ENCODE data around the gene CASZ1. TPM values are rescaled to one million over a fixed set of nuclear protein-coding genes. Genes with fewer than 3 reads are reported as not detected.
A peak's percentile ranks its signal among the peaks of the same experiment; 100 is the strongest.

Gene CASZ1
- total RNA-seq, 1 donor from 2014 or later: 1.6 TPM

DNA sequence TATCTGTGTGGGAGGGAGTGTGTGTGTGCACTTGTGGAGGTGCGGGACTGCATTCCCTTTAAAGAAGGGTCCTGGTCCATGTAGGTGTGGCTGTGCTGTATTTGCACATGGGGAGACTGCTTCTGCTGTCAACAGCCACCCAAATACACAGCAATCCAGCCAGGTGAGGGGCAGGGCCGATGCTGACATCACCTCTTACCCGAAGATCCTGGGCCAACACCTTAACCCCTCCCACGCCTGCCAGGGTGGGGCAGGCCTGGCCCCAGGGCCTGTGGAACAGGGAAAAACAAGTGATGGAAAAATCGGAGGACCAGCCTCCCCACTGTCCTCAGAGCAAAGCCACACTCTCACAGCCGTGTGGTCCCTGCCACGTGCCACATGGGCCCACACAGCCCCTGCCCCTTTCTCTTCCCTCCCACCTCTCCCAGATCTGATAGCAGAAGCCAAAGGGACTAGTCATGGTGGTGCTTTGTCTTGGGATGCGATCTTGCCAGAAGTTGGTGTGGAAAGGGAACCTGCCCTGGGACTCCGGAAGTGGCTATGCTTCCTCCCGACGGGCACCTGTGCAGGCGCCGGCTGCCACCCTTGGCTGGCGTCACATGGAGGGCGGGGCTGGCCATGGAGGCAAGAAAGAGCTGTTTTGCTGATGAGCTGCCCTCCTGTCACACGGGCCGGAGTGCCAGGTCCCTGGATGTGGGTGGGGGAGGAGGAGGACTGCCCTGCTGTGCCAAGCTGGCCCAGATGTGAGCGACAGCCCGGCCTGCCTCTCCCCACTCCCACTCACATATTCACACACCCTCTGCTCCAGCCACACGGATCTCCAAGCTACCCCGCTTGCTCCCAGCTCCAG lies 7.8 kb upstream of the CASZ1 start:
- DNase-seq (ENCODE audit: low spot score in 2 of 2) (no peak), FAIRE-seq (no peak)

DNA sequence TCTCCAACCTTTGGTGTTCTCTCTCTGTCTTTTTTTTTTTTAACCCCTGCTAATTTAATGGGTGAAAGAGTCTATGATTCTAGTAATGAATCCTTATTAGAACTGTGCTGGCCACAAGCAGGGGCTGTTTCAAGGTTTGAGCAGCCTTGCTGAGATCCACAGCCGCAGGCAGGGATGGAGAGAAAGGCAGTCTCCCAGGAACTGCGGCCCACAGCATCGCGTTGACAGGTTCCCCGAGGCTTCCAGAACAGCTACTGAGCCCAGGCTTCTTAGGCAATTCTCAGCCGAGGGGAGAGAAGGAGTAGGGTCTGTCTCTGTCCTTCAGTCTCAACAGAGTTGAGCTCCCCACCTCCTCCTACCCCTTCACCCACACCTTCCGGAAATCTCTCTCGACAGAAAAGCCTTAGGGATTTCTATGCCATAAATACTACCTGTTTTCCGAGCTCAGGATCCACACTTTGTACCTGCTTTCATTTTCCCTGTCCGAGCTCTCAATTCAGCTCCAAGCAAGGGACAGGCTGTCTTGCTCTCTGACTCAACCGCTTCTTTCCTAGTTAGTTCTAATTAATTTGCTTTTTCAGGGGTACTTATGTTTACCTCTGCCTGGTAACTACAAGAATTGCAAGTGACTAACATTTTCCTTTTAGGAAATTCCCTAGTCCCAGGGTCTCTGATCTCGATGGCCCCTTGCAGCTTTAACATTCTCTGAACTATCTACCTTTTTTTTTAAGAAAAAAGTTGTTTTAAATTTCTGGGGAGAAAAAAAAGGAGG lies 6.7 kb upstream of the CASZ1 start:
- DNase-seq (ENCODE audit: low spot score in 2 of 2) (no peak), FAIRE-seq (no peak)

DNA sequence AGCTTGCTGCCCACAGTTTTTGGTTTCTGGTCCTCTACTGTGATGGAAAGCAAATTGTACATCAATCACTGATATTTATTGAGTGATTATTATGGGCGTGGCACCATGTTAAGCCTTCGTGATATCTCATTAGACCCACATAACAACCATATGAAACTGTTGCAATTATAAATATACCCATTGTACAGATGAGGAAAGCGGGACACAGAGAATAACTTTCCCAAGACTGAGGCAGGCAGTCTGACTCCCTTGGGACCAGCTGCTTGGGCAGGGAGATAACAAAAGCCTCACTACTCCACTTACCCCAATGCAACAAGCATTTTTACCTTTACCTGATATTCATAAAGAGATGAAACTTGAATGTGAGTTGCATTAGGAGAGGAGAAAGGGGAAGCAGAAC lies 4.3 kb upstream of the CASZ1 start:
- FAIRE-seq: no peak
- DNase-seq (ENCODE audit: low spot score in 2 of 2): no peak

DNA sequence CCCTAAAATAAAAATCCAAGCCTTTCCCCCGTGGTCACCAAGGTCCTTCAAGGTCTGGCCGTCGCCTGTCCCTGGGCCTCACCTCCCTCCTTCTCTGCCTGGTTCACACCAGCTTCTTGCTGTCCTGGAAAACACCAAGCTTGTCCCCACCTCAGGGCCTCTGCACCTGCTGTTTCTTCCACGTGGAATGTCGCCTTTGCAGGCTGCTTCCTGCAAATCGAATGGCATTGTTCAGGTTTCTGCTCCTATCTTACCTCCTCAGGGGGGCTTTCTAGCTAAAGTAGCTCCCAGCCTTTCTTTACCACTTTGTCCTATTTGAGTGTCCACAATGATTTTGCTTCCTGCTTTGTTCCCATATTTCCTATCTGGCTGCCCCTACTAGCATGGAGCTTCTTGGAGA lies 3.3 kb upstream of the CASZ1 start:
- no peak for FAIRE-seq
- DNase-seq (ENCODE audit: low spot score in 2 of 2): no peak

DNA sequence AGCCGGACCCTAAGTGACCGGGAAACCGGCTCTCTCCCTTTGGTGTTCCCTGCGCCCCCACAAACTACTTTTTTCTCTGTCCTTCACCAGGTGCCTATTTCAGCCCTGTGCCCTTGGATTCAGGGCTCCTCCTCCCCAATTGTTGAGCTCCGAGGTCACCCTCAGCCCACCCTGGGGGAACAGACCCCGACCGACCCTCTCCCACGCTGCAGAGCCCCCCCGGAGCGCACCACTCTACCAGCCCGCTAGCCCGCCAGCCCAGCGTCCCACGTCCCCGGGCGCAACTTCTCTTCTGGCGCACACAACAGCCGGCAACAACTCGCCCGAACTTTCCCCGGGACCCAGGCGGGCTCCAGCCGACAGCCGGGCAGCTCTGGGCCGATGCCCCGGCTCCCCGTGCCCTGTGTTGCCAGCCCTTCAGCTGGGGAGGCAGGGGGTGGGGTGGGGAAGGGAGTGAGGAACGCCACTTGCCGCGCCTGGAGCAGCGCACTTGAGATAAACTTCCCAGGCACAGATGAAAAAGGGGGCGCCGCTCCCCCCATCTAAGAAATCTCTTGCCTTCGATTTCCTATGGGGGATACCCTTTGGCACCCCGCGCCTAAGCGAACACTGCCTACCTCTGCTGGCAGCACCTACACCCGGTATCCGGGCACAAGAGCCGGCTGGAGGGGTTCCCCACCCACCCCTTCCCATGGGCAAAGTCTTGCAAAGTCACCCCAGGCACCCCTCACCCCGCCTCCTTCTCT lies 997 bp downstream of the CASZ1 start:
- DNase-seq (ENCODE audit: low spot score in 2 of 2): no peak

DNA sequence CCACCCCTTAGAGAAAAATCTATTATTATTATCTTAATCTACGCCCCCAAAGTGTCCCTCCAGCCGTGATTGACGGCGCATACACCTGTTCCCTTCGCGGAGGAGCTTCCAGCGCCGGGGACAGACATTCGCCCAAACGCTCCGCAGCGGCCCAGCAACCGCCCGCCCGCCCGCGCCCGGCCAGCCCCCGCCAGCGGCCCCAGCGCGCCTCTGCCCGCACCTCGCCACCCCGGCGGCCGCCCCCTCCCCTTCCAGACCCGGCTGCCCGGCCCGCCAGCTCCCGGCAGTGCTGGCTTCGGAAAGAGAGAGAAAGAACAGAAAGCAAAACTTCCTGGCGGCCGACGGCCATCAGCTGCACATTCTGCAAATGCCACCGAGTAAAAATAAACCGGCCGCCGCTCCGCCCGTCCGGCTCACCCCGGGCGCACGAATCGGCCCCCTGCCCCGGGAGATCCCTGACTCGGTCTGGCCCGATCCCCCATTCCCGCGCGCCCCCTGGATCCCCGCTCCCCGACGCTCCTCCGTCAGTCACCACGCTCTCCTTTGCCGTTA lies 1.6 kb downstream of the CASZ1 start:
- FAIRE-seq: no peak
- DNase-seq (ENCODE audit: low spot score in 2 of 2): no peak

More for the DNA sequence above, 997 bp downstream of the CASZ1 start:
- FAIRE-seq: no peak

DNA sequence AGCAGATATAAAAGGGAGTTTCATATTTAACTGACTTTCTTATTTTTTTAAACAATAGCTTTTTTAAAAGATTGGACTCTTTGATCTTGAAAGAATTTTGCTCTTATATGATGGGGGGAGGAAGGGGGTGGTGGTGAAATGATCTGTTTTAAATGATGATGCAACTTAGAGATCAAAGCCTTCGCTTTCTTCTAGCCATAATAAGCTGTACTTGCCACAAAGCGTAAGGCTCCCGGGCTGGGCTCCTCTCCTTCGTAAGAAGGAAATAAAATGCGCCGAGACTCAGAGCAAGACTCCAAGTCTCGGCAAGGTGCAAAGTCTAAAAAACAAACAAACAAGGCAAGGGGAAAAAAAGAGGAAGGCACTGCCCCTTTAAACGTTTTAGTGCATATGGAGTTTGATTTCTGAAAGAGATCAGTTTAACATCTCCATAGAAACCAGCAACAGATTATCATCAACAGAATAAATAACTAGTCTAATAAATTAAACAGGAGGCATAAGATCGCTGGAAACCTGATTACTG lies 3.3 kb downstream of the CASZ1 start:
- FAIRE-seq (no peak), DNase-seq (ENCODE audit: low spot score in 2 of 2) (no peak)

DNA sequence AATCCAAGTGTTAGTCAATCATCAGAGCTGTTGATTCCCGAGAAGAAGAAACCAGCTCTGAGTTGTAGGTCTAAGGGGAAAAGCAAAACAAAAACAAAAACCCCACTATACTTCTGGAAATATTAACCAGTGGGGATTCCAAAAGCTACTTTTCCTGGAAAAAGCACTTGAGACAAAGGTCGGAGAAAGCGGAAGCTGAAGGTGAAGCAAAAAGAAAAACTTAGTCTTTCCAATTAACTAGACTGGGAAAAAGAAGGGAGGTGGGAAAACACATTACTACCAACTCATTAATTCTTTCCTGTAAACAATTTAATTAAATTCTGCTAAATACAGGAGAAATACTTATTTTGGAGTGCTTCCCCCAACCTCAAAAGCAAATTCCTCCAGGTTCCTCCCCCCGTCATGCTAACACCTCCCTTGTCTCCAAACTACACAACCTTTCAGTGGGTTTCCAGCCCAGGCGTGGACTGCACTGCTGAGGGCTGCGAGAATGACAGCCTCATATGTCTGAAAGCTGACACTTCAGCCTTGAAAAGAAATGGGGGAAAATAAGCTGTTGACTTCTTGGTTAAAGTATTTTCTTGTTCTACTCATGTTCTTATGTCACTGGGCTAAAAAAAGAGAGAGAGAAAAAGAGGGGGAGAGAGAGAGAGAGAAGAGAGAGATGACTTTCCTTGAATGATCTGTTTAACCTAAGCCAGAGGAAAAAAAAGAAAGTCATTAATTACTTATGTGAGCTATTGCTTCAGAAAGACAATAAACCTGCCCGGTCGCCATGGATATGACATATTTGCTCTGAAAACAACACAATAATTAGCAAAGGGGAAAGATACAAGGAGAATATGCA lies 5.1 kb downstream of the CASZ1 start:
- DNase-seq (ENCODE audit: low spot score in 2 of 2): no peak
- FAIRE-seq: no peak

DNA sequence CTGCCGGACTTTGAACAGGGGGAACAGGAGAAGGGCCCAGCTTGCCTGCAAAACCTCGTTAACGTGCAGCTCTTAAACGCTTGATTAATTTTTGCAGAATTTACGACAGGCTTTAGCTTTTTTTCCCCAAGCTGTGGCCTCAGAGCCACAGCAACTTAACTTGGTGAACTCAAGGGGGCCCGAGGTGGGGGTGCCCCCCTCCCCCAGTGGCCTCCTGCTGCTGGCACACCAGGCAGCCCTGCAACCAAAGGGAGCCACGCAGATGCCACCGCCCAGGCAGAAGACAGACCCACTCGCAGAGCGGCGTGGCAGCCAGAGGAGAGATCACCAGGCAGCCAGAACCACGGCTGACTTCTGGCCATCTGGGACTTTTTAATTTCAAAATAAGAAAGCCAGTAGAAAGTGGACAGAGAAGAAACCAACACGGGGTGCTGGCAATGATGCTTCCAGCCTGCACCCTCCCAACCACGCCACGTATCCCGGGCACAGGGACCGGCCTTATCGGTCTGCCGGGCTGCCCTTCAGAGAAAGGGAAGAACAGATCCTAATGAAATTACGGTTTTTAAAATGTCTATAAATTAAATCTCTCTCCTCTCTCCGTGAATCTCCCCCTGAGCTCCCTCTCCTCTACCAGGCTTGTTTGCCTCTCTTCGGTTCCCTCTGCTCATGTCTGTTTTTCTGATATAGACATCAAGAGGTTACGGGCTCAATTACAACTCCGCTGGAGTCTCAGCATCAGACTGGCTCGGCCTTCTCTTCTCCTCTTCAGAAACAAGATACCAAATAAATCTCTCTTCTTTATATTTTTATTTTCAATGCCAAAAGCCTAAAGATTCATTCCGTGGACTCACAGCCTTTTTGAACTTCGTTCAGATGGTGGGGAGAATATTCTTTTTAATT lies 6.4 kb downstream of the CASZ1 start:
- DNase-seq (ENCODE audit: low spot score in 2 of 2): no peak
- FAIRE-seq: no peak

DNA sequence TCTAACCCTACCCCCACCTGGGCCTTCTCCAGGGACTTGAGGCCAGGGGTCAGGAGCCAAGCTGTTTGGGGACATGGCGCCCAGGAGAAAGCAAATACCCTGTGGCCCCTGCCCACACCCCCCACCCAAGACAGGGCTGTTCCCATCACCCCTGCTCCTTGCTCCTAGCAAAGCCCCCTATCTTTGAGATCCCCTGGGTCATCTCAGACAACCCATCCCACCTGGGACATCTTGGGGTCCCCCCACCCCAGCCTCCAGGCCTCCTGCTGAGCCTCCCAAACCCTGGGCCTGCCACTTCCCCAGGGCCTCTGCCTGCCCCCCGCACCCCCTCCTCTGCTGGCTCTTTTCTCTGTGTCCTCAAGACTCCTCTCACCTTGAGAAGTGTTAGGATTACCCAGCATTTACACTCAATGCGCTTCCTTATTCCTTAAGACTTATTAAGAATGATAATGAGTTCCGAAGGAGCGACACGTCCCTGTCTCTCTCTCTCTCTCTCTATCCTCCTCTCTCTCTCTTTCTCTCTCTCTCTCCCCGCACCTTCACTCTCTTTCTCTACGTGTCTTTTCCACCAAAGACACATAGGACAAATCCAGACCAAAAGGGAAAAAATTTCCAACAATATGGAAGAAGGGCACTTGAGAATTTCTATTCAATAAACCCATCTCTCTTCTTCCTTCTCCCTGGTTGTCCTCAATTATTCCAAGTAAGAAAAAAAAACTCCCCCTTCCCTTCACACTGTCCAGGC lies 7.2 kb downstream of the CASZ1 start:
- FAIRE-seq: no peak
- DNase-seq (ENCODE audit: low spot score in 2 of 2): no peak

DNA sequence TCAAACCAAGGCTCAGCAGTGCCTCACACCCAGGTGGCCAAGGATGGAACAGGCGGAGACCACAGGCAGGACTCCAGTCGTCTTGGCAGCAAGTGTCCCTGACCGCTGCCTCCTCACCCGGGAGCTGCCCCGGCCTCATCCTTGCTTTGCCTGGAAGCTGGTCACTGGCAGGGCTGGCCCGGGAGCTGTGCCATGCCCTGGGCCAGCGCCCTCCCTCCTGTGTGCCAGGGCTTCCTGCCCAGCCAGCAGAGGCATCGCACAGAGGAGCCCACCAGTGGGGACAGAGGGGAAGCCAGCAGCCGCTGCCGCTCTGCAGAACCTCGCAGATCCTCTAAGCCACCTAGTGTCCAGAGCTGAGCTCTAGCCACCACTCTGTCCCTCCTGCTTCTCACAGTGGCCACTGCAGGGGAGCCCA lies 7.8 kb downstream of the CASZ1 start:
- DNase-seq (ENCODE audit: low spot score in 2 of 2) (peak; percentile 71 to 73), FAIRE-seq (no peak)

DNA sequence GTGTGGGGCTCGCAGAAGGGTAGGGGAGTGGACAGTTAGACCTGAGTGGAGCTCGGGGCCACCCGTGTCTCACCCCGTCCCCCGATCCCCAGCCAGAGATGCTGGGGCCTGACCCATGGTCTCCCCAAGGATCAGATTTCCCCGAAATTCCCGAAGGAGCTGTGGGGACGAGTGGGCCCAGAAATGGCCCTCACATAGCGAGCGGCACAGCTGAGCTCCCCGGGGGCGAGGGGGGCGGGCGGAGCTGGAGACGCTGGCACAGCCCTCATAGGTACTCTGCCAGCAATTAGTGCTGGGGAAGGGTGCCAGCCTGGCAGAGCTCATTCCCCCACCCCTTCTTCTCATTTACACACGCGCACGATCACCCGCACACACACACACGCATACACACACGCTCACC lies 9.2 kb downstream of the CASZ1 start:
- FAIRE-seq (no peak), DNase-seq (ENCODE audit: low spot score in 2 of 2) (no peak)

DNA sequence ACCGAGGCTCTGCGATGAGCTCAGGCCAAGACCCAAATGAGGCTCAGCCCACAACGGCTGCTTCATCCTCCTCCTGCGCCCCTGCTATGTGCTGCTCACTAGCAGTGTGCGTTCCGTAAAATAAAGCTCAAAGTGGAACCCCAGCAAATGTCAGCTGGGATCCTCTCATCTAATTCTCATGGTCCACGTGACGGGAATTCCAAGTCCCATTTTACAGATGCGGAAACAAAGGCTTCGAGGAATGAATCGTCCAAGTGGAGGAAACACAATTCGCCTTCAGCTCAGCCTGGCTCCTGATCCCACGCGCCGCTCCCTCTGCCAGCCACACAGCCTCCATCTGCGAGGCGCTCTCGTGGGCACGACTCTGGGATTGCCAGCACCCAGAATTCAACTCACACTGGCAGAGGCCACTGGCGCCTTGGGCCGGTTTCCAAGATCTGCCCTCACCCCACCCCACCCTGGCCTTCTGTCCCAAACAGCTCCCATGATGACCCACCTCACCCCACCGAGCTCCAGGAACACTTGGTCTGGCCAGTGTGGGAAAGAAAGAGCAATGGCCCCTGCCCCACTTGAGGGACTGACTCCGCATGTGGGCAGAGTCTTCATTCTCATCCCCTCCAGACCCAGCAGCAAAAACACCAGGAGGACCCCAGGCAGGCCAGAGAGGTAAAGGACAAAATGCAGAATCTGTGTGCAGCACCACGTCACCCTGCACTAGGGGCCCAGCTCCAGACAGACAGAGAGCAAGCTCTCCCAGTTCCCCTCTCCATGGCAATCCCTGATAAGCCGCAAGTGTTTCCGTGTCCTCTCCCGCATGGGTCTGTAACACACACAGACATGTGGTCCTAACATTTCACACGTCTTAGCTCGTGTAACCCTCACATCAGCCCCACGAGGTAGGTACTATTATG lies 10.5 kb downstream of the CASZ1 start:
- no peak for FAIRE-seq
- no peak for DNase-seq (ENCODE audit: low spot score in 2 of 2)

DNA sequence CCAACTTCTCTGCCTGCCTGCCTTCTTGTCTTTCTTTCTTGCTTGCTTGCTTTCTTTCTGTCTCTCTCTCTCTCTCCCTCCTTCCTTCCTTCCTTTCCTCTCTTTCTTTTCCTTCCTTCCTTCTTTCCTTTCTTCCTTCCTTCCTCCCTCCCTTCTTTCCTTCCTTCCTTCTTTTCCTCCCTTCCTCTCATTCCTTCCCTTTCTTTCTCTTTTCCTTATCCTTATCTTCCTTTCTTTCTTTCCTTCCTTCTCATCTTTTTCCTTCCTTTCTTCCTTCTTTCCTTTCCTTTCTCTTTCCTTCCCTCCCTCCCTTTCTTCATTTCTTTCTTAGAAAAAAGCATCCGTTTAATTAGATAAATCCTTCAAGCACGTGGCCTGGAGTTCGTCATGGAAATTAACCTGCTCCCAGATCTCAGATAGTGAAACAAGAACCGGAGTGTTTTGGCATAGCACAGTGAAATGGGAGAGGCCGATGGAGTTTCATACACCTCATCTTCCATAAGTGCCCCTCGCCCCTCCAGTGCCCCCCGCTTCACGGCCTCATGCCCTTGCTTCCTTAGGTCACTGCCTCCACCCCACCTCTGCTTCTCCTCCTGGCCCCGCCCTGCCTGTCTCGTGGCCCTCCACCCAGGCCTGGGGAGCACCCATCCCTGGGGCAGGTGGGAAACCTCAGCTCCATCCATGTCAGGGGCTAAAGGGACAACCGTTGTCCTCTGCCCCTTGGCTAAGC lies 11.3 kb downstream of the CASZ1 start:
- DNase-seq (ENCODE audit: low spot score in 2 of 2) (no peak), FAIRE-seq (no peak)

DNA sequence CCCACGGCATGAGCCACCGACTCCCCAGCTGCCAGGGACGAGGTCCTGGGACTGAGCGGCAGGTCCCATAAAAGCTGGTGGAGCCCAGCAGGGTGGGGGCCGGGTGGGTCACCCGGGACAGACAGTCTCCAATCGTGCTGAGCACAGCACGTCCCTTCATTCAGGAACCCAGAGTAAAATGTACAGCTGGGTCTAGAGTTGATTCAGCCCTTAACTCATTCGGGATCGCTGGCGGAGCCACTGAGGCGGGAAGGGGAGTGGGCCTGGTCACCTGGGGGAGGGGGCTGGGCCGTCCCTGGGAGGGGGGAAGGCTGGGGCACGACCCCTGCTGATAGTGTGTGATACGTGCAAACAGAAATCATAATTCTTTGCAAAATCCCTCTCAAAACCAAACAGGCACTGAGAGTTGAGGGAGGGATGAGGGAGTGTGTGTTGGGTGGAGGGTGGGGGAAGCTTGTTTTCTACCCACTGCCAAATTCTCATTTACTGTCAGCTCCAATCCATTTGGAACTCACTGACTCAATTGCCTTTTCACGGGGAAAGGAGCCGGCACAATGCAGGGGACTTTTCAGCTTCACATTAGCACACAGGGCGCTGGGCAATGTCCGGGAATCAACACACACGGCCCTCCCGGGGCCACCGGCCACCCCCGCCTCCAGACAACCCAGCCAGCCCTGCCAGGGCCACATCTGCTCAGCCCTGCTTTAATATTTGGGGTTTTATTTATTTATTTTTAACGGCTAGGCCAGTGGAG lies 13.8 kb downstream of the CASZ1 start:
- DNase-seq (ENCODE audit: low spot score in 2 of 2) (peak in 1 of 2 donors; percentile 52), FAIRE-seq (no peak)

Data from frontal cortex (tissue), 4 donors.